ENCODE results near the gene NPC1. TPM values are rescaled to one million over a fixed set of nuclear protein-coding genes. Genes with fewer than 3 reads are reported as not detected.
"Not testable (repeated sequence)": the region's sequence is repeated elsewhere in the genome, so short reads cannot be mapped to it uniquely, and the experiment has no call there.

The NPC1 gene
- total RNA-seq, 1 experiment from 2014 or later, result 32.8 TPM

DNA sequence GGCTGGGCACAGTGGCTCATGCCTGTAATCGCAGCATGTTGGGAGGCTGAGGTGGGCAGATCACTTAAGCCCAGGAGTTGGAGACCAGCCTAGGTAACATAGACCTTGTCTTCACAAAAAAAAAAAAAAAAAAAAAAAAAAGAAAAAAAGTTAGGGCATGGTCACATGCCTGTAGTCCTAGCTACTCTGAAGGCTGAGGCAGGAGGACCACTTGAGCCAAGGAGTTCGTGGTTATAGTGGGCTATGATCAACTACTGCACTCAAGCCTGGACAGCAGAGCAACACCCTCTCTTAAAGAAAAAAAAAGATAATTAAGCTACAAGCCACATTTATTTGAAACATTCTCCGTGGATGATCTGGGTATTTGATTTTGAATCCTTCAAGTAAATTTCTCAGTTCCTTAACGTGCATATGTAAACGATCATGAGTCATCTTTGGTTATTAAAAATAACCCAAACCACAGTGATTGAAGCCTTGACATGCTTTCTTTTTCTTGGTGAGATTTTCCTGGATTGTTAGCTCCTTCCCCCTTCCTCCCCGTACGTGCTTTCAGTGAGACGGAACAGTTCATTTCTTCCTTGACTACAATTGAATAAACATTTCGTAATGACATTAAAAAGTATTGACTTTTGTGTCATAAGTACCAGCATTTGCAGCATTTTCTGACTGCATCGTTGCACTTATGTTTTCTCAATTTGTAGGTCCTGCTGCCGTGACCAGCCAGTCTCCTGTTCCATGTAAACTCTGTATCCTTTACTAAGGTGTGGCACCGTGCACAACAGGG, 62.7 kb downstream of the NPC1 start:
- peak; percentile 40 for DNase-seq (ENCODE audit: low spot score)

- DNase-seq (ENCODE audit: low spot score), result no peak
Observed at GRCh38 chr18:23521907-23522306, 64.4 kb downstream of the NPC1 start.

DNA sequence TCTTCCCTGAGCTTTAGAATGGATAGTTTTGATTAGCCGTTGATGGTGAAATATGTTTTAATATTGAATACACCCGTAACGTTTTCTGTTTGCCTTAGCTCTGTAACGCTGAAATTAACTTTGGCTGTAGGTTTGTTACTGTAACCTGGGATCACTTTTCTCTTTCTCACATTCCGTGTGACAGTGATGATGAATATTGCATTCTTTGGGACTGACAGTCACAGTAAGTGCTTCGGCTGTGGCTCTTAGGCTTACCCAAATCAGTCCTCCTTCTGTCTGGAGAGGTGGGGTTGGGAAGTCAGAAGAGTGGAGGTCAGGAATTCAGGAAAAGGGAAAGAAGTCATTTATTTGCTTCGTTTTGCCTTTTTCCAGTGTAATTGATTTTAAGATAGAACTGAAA, 65.0 kb downstream of the NPC1 start:
- DNase-seq (ENCODE audit: low spot score), result no peak

DNA sequence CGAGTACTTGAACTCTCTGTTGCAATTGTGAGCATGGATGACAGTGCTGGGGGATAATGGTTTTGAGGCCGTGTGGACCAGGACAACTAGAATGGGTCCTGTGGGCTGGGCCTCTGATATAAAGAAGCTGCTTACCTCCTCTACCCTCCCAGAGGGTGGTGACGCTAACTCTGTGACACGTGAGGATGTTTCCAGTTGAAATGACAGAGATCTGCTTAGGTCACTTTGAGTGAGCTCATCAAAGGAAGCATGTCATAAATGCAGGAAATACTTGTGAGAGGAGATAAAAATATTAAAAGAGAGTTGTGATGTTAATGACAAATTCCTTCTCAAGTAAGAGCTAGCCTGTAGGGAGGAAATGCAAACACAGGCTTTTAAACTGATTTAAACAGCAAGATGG, 66.6 kb downstream of the NPC1 start:
- no peak for DNase-seq (ENCODE audit: low spot score)

DNA sequence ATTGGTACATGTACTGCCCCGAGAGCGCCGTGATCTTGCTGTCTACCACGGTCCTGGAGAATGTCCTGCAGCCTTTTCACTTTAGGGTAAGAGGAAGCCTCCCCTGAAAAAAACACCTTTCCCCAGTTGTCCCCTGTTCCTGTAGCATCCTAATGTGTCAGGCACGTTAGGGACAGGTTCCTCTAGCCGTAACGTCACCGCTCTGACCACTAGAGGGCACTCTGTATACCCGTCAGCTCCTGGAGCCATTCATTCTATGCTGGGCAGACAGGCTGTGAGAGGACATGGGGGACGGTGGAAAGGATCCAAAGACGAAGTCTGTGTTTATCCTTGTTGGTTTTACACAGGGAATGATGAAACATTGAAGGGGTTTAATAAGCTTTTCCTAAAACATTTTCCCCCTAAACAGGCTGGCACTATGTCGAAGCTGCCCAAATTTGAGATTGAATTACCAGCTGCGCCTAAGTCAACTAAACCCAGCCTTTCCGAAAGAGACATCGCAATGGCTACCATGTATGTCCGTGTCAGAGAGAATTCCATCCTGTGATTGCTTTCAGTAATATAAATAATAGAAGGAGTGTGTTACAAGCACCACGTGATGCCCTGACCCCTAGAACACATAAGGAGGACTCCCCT, 70.3 kb downstream of the NPC1 start:
- peak; percentile 82 for DNase-seq (ENCODE audit: low spot score)

DNA sequence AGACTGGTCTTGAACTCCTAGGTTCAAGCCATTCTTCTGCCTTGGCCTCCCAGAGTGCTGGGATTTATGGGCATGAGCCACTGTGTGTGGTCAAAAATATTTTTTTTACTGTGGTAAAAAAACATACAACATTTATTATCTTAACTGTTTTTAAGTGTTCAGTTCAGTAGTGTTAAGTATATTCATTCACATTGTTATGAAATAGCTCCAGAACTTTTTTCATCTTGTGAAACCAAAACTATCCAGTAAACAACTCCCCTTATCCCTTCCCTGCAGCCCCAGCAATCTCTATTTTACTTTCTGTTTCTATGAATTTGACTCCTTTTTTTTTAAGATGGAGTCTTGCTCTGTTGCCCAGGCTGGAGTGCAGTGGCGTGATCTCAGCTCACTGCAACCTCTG, 73.7 kb downstream of the NPC1 start:
- DNase-seq (ENCODE audit: low spot score), result no peak

GRCh38 chr18:23512216-23512615, 74.1 kb downstream of the NPC1 start:
- not testable (repeated sequence) for DNase-seq (ENCODE audit: low spot score)

- DNase-seq (ENCODE audit: low spot score), result not testable (repeated sequence)
Observed at GRCh38 chr18:23510923-23511322, 75.4 kb downstream of the NPC1 start.

DNA sequence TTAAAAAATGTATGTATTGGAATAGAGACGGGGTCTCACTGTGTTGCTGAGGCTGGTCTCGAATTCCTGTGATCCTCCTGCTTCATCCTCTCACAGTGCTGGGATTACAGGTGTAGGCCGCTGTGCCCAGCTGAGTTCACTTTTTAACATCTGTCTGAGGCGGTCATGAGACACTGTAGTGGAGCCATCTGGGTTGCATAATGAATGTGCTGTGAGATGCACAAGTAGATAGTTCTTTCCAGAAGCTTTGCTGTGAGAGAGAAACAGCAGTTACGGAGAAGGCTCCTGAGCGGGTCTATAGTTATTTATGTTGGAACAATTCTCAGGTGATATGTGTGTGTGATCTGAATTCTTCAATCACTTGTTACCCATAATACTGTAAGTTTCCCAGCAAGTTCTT, 79.9 kb downstream of the NPC1 start:
- DNase-seq (ENCODE audit: low spot score), result no peak

- no peak for DNase-seq (ENCODE audit: low spot score)
Observed at GRCh38 chr18:23504720-23505119, 81.6 kb downstream of the NPC1 start.

DNA sequence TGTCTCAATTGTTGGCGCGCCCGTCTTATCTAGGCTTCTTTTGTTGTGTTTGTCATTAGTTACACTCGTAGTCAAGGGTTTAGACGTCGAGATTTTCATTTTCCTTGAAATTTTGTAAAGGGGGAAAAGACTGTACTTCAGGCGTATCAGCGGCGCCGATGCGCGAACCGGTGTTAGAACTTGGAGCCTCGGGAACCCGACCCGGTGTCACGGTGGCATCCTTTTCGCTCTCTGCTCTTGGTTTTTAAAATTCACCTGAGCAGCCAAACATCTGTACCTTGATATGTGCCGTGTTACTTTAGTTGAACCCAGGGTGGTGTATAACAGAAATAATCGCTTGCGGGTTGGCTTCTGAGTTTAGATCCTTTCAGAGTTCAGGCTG, 82.4 kb downstream of the NPC1 start:
- no peak for DNase-seq (ENCODE audit: low spot score)

- DNase-seq (ENCODE audit: low spot score), result peak; percentile 86
Observed at GRCh38 chr18:23503038-23503962, 83.0 kb downstream of the NPC1 start, which contains the start of gene RMC1. Gene RMC1 (plus strand): TSS chr18:23503511. CDS start chr18:23503619, 108 bp downstream.

- no peak for DNase-seq (ENCODE audit: low spot score)
Observed at GRCh38 chr18:23502516-23503037, 83.7 kb downstream of the NPC1 start.

- no peak for DNase-seq (ENCODE audit: low spot score)
Observed at GRCh38 chr18:23501626-23502025, 84.7 kb downstream of the NPC1 start.

DNA sequence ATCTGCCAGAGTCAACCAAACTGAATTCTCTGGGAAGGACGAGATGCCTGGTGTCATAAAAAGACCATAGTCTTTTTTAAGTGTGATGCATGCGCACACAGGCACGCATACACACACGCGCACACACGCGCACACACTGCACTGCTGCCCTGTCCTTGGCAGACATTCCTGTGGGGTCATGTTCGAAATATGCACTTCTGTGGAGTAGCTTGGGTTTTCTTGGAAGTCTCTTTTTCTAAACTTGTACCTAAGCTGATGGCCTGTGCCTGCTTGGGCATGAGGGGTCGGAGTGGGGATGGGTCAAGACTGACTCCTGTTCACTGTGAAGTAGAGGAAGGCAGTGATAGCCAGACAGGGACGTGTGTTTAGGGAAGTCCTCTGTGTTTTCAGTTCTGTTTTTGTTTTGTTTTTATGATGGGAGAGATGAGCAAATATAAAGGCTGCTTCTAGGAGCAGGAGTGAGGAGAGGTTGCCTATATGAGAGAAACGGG, 87.0 kb downstream of the NPC1 start:
- no peak for DNase-seq (ENCODE audit: low spot score)

- DNase-seq (ENCODE audit: low spot score), result peak; percentile 75
Observed at GRCh38 chr18:23498877-23499276, 87.4 kb downstream of the NPC1 start.

GRCh38 chr18:23498117-23498516, 88.2 kb downstream of the NPC1 start:
- DNase-seq (ENCODE audit: low spot score), result no peak

- DNase-seq (ENCODE audit: low spot score), result no peak
Observed at GRCh38 chr18:23495723-23496440, 90.4 kb downstream of the NPC1 start.

DNA sequence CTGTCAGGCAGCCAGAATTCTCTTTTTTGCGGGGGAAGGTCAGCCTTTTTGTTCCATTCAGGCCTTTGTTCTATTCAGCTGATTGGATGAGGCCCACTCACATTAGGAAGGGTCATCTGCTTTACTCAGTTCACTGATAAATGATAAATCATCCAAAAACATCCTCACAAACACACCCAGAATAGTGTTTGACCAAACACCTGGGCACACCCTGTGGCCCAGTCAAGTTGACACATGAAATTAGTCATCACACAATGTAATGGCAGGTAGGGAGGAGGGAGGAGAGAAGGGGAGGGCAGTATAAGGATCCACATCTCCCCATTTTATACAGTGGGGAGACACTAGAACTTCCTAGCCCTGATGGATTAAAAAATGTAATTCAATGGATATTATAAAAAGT, 91.3 kb downstream of the NPC1 start:
- DNase-seq (ENCODE audit: low spot score), result no peak

DNA sequence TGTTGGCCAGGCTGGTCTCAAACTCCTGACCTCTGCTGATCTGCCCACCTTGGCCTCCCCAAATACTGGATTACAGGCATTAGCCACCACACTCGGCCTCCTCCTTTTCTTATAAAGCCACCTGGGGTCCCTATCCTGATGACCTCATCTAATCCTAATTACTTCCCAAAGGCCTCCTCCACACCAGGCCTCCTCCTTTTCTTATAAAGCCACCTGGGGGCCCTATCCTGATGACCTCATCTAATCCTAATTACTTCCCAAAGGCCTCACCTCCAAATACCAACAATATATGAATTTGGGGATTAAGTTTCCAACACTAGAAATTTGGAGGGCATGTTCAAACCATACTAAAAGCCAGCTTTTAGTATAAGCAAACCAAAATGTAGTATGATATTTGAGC, 92.7 kb downstream of the NPC1 start:
- no peak for DNase-seq (ENCODE audit: low spot score)

DNA sequence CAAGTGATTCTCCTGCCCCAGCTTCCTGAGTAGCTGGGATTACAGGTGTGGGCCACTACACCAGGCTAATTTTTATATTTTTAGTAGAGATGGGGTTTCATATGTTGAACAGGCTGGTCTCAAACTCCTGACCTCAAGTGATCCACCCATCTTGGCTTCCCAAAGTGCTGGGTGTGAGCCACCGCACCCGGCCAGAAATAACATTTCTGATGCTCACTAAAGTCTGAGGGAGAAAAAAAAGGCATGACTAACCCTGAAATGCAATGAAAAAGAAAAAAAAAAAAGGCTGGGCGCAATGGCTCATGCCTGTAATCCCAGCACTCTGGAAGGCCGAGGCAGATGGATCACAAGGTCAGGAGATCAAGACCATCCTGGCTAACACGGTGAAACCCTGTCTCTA, 96.7 kb downstream of the NPC1 start:
- DNase-seq (ENCODE audit: low spot score), result not testable (repeated sequence)
